NCI-H460 (cell line): ENCODE measurements around the gene SLC22A23. TPM values are rescaled to one million over a fixed set of nuclear protein-coding genes. Genes with fewer than 3 reads are reported as not detected.

ENCODE experiments used
- total RNA-seq: library from RNA; depleted of rRNA; stranded (reverse); fragments of >200 nt; shearing (Covaris generic); gene quantifications from 2 replicates; pipeline ENCODE4 v1.2.3, GENCODE V29; 2014; rRNA removed

SLC22A23 gene
- total RNA-seq, 1 experiment from 2014 or later: 4.9 TPM

Other genes with a start within 250 kb of the SLC22A23 start
- gene TUBB2B, start 229.4 kb downstream of the SLC22A23 start, total RNA-seq: 14.4 and 16.2 TPM in 2 replicates
- 25.4 and 32.5 TPM in 2 replicates for gene PSMG4, start 198.1 kb downstream of the SLC22A23 start, total RNA-seq